Measurements from ENCODE around the gene SYNE2. TPM values are rescaled to one million over a fixed set of nuclear protein-coding genes. Genes with fewer than 3 reads are reported as not detected.

Gene SYNE2
- total RNA-seq, 1 donor from 2014 or later, result 36.6 TPM

DNA sequence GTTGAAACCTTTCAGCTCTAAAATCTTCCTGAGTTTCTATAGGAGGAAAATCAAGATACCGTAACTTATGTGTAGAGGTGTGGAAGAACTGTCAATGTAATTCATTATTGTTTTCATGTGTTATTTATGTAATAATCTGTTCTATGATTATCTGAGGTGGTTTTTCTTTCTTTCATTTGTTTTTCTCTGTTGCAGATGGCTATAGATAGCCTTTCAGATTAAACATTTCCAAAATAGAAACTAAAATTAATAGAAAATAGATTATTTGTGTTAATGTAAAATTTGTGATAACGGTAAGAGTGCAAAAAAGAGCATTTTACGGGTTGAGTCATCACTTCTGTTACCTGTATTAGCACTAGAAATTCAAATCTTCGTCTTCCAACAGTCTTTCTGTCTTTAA, 128.8 kb downstream of the SYNE2 start:
- H3K36me3 ChIP-seq (ENCODE audit: control insufficient read depth, insufficient read depth, low read length), result no peaks in the 10 kb centered on the region
- no peaks in the 10 kb centered on the region for H3K27me3 ChIP-seq (ENCODE audit: control insufficient read depth, insufficient read depth, low read length)
- DNase-seq (ENCODE audit: low read depth) (no peak), FAIRE-seq (no peak)
- H3K4me3 ChIP-seq (ENCODE audit: low read depth, low read length), result no peak overlapping the region
- TF ChIP-seq, protein P1, sequence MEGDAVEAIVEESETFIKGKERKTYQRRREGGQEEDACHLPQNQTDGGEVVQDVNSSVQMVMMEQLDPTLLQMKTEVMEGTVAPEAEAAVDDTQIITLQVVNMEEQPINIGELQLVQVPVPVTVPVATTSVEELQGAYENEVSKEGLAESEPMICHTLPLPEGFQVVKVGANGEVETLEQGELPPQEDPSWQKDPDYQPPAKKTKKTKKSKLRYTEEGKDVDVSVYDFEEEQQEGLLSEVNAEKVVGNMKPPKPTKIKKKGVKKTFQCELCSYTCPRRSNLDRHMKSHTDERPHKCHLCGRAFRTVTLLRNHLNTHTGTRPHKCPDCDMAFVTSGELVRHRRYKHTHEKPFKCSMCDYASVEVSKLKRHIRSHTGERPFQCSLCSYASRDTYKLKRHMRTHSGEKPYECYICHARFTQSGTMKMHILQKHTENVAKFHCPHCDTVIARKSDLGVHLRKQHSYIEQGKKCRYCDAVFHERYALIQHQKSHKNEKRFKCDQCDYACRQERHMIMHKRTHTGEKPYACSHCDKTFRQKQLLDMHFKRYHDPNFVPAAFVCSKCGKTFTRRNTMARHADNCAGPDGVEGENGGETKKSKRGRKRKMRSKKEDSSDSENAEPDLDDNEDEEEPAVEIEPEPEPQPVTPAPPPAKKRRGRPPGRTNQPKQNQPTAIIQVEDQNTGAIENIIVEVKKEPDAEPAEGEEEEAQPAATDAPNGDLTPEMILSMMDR (IDR thresholded peaks at IDR 0.05; ENCODE audit: insufficient read depth, low read length, severe bottlenecking), result no peak

DNA sequence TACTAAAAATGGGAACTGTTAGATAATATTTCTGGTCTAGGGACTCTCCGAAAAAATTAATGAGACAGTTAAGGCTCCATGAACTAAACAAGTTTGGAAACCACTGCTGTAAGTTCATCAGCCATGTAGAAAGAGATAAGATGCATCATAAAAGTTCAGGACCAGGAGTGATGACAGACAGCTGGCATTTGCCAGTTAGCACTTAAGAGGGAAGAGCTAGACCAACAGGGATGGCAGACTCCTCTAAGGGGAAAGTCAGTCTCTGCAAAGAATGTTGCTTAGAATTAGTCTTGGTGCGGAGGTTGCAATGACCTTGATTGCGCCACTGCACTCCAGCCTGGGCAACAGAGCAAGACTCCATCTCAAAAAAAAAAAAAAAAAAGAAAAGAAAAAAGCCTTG, 129.4 kb downstream of the SYNE2 start:
- TF ChIP-seq, protein P1 (IDR thresholded peaks at IDR 0.05; ENCODE audit: insufficient read depth, low read length, severe bottlenecking), result no peak
- H3K36me3 ChIP-seq (ENCODE audit: control insufficient read depth, insufficient read depth, low read length), result no peaks in the 10 kb centered on the region
- DNase-seq (ENCODE audit: low read depth) (no peak), FAIRE-seq (no peak)
- H3K4me3 ChIP-seq (ENCODE audit: low read depth, low read length), result no peak overlapping the region
- H3K27me3 ChIP-seq (ENCODE audit: control insufficient read depth, insufficient read depth, low read length), result no peaks in the 10 kb centered on the region

DNA sequence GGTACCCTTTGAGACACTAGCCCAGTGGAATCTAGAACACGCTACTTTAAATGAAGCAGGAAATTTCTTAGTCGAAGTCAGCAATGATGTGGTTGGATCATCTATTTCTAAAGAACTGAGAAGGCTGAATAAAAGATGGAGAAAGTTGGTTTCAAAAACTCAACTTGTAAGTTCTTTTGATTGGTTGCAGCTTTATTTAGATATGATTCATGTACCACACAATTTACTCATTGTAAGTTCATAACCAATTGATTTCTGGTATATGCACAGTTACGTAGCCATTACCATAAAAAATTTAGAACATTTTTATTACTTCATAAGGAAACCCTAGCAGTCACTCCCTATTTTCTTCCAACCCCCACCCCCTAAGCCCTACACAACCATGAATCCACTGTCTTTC, 129.8 kb downstream of the SYNE2 start:
- DNase-seq (ENCODE audit: low read depth) (no peak), FAIRE-seq (no peak)
- no peak overlapping the region for H3K4me3 ChIP-seq (ENCODE audit: low read depth, low read length)
- TF ChIP-seq, protein P1 (IDR thresholded peaks at IDR 0.05; ENCODE audit: insufficient read depth, low read length, severe bottlenecking), result no peak
- H3K27me3 ChIP-seq (ENCODE audit: control insufficient read depth, insufficient read depth, low read length), result no peaks in the 10 kb centered on the region
- no peaks in the 10 kb centered on the region for H3K36me3 ChIP-seq (ENCODE audit: control insufficient read depth, insufficient read depth, low read length)

DNA sequence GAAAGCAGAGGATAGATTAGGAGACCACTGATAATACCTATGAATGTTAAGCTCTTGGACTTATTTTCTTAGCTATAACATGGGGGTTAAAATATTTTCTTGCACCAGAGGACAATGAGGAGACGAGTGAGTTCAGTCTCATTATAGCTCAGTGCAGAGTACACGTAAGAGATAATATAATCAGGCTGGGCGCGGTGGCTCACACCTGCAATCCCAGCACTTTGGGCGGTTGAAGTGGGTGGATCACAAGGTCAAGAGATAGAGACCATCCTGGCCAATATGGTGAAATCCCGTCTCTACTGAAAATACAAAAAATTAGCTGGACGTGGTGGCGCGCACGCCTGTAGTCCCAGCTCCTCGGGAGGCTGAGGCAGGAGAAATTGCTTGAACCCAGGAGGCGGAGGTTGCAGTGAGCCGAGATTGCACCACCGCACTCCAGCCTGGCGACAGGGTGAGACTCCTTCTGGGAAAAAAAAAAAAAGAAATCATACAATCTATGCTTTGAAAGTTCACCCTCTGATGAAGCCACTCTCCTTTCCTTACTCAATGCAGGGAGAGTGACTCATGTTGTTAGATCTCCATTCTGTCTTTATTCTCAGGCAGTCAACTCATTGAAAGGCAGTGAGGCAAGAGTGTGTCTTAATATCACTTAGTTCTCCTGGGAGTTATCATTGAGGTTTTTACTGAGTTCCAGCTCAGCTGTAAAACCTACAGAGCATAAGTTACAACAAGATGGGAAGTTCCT, 134.2 kb downstream of the SYNE2 start:
- DNase-seq (ENCODE audit: low read depth), result peak; percentile 81
- H3K4me3 ChIP-seq (ENCODE audit: low read depth, low read length), result no peak overlapping the region
- TF ChIP-seq, protein P1 (IDR thresholded peaks at IDR 0.05; ENCODE audit: insufficient read depth, low read length, severe bottlenecking), result no peak
- no peaks in the 10 kb centered on the region for H3K27me3 ChIP-seq (ENCODE audit: control insufficient read depth, insufficient read depth, low read length)
- FAIRE-seq, result no peak
- no peaks in the 10 kb centered on the region for H3K36me3 ChIP-seq (ENCODE audit: control insufficient read depth, insufficient read depth, low read length)

DNA sequence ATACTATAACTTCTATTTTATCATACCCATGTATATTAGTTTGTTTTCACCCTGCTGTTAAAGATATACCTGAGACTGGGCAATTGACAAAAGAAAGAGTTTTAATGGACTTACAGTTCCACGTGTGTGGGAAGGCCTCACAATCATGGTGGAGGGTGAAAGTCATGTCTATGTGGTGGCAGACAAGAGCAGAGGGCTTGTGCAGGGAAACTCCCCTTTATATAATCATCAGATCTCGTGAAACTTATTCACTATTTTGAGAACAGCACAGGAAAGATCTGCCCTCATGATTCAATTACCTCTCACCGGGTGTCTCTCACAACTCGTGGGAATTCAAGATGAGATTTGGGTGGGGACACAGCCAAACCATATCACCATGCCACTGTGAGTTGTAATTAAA, 135.8 kb downstream of the SYNE2 start:
- no peaks in the 10 kb centered on the region for H3K36me3 ChIP-seq (ENCODE audit: control insufficient read depth, insufficient read depth, low read length)
- H3K4me3 ChIP-seq (ENCODE audit: low read depth, low read length), result no peak overlapping the region
- no peaks in the 10 kb centered on the region for H3K27me3 ChIP-seq (ENCODE audit: control insufficient read depth, insufficient read depth, low read length)
- DNase-seq (ENCODE audit: low read depth) (no peak), FAIRE-seq (no peak)
- TF ChIP-seq, protein P1 (IDR thresholded peaks at IDR 0.05; ENCODE audit: insufficient read depth, low read length, severe bottlenecking), result no peak

DNA sequence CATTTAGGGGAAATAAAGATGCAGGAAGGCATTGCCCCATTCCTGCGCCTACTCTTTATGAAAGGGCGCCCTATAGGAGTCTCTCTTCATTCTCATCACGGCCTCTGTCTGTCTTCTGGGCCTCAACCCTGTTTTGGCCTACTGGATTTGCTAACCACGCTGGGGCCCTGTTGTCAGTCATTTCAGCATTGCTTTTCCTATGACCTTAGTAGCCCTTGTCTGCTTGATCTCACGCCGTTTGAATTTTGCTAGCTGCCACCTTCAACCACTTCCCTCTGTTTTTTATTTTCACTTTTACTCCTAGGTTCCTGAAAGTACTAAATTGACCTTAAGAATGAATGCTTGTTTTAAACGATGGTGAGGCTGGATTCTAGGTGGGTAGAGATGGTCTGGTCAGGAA, 139.0 kb downstream of the SYNE2 start:
- H3K4me3 ChIP-seq (ENCODE audit: low read depth, low read length), result no peak overlapping the region
- H3K27me3 ChIP-seq (ENCODE audit: control insufficient read depth, insufficient read depth, low read length), result no peaks in the 10 kb centered on the region
- DNase-seq (ENCODE audit: low read depth) (no peak), FAIRE-seq (no peak)
- peaks cover 1% of the 10 kb centered on the region for H3K36me3 ChIP-seq (ENCODE audit: control insufficient read depth, insufficient read depth, low read length)
- TF ChIP-seq, protein P1 (IDR thresholded peaks at IDR 0.05; ENCODE audit: insufficient read depth, low read length, severe bottlenecking), result no peak

Measured in bronchial epithelial cell (primary cell).